ENCODE data around the gene CALHM5.
A peak's percentile ranks its signal among the peaks of the same experiment; 100 is the strongest.

The CALHM5 gene

DNA sequence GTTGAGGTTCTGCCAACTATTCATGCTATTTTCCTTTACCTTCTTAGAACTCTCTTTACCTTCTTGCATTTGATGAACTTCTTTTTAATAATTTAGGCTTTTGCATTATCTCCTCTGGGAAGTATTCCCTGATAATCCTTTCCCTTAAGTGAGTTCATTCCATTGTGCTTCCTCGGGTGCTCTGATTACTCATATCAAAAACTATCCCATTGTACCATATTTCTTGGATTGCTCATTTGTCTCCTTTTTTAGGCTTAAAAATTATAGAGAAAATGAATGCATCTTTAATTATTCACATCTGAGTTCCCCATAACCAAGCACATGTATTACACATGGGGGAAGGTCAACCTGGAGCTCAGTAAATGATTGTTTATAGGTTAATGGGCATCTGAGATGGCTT lies 44.6 kb downstream of the CALHM5 start:
- DNase-seq, result no peak

DNA sequence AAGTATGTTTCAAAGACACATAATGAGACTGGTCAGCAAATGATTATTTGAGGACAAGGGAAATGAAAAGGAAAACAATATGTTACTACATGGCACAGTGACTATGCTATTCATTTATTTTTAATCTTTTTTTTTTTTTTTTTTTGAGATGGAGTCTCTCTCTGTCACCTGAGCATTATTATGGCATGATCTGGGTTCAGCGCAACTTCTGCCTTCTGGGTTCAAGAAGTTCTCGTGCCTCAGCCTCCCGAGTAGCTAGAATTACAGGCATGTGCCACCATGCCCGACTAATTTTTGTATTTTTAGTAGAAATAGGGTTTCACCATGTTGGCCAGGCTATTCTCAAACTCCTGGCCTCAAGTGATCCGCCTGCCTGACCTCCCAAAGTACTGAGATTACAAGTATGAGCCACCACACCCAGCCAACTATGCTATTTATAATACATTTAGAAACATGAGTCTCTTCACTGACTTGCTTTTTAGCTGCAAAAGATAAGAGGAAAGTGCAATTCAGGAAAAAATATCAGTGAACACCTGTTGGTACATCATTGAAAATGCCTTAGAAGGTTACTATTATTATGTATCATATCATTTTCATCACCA lies 45.5 kb downstream of the CALHM5 start:
- no peak for DNase-seq

DNA sequence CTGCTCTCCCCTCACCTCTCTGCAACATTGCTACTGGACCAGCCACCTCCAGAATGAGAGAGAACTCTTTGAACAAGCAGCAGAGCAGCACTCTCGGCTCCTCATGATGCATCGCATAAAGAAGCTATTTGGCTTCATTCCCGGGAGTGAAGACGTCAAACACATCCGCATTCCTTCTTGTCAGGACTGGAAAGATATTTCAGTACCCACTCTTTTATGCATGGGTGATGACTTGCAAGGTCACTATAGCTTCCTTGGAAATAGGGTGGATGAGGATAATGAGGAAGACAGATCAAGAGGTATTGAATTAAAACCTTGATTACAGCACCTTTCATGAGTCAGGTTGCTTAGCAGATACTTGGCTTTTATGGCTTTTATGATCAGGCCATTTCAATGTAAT lies 46.5 kb downstream of the CALHM5 start:
- DNase-seq, result no peak

DNA sequence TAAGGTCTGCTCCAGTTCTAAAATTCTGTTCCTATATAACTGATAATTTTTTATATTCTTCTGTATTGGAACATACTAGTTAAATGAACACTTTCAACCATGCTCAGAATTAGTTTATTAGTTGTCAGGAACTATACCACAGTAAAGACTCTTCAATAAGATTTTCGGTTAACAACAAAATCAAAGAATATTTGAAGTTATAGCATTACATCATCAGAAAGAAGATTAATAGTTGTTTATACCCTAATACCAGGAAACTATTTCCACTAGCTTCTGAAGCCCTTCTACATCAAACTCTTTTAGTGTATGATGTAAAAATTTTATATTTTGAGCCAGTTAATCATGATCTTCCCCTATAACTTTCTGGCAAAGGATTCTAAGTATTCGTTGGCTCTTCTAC lies 48.7 kb downstream of the CALHM5 start:
- no peak for DNase-seq

DNA sequence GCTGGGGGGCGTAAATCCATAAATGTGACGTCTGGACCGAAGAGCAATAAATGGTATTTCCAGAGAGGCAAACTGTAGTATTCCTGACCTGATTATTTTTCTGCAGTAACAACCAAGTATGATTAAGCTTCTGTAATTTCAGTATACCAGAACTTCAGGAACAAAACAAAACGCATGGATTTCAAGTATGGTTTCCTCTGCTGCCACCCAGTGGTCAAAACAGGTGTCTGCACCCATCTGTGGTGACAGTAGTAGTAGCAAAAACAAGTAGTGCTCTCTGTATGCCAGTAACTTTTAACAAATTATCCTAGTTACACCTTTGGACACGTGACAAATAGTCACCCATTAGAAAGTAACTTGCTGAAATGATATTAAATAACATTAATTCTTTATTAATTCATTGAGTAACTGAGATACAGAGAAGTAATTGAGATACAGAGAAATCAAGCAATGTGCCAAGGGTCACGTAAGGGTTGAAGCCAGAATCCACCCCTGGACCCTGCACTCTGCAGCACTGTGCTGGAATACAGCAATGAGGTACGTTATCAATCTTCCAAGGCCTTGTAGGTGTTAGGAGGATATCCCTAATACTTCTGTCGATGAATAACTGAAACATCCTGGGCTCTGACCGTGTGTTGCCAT lies 50.1 kb downstream of the CALHM5 start:
- peak; percentile 39 for DNase-seq

DNA sequence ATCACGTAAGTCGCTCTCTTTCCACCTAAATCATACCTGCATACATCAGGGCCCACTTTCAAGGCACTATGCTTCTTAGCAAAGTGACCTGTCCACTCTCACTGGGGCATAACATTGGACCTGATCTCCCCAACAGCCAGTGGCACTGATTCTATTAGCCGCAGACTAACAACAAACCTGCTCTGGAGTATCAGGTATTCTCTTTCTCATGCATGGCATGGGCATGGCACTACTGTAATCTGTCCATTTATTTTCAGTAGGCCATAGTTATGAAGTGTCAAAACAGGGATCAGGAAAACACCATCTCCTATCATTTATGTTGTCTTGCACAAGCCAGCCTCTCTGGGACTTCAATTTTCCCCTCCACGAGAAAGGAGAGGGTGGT lies 50.6 kb downstream of the CALHM5 start:
- DNase-seq, result no peak

DNA sequence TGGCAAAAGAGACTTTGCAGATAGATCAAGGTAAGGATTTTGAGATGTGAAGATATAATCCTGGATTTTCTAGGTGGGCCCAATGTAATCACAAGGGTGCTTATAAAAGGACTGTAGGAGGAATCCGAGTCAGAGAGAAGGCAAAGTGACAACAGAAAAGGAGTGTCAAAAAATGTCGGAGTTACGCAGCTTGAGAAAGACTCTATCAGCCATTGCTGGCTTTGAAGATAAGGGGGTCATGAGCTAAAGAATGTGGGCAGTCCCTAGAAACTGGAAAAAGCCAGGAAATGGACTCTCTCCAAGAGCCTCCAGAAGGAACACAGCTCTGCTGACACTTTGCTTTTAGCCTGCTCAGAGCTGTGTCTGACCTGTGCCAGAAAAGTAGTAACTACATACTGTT lies 51.2 kb downstream of the CALHM5 start:
- DNase-seq, result no peak

DNA sequence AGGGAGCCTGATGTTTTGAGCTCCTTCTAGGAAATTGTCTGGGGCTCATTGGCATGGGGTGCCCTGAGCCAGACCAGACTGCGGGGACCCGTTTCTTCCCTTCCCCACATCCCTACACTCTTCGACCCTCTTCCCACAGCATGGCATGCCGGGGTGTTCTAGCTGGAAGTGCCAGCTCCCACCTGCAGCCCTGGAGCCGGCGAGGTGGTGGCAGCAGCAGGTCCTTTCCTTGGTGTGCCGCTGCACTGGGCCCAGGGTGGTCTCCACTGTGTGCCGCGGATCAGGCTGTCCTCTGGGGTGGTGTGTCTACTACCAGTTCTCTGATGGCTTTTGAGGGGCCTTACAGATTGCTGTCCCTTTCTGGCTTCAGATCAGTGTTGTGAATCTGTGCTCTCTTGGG lies 52.4 kb downstream of the CALHM5 start:
- DNase-seq, result no peak

DNA sequence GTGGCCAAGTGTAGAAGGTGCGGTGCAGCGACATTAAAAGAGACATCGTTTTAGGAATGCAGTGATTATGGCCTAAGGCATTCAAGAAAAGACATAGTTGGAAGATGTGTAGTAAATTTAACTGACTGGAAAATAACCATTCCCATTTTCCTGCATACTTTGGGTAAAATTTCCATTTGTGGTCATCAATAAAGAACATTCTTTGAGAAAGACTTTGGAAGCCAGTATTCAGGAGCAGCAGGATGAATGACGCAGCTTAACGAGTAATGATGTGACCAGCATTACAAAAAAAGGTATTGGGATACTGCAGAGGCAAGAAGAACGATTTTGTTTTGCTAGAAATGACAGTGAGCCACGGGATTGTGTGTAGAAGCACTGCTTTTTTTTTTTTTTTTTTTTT lies 52.9 kb downstream of the CALHM5 start:
- DNase-seq, result no peak

DNA sequence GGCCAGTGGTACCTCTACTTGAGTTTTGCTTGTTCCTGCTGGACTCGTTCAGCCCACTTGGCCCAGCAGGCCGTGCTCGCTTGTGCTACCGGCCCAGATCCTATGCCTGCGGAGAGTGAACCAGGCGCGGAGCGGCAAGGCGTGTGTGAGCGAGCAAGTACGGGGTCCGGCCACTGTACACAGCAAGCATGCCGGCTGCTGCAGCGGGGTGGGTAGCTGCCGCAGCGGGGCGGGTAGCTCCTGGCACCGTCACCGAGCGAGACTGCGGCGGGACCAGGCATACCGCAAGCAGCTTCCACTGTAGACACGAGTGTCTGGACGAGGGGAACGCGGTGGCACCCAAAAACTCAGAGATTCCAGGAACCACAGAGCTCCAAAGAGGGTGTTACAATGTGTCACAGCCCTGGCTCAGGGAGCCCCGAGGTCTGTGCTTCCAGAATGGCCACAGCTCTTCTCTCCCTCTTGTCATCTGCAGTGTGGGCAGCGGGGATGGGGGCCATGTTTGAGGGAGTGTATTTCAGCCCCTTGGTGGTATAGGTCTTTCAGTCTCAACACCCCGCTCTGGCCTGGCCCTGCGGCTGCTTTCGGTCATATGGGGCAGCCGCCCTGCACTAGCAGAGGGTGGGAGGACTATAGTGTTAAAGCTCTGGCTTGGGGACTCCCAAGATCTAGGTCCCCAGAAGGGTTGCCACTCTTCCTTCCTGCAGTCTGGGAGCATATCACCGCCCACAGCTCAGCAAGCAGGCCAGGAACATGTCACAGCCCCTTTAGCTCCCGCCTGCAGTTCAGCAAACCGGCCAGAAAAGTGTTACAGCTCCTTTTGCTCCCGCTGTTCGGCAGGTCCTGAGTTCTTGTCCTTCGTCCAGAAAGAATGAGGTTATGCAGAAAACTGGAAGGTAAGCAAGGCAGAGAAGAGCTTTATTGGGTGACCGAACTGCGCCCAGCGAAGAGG lies 53.8 kb downstream of the CALHM5 start:
- no peak for DNase-seq

DNA sequence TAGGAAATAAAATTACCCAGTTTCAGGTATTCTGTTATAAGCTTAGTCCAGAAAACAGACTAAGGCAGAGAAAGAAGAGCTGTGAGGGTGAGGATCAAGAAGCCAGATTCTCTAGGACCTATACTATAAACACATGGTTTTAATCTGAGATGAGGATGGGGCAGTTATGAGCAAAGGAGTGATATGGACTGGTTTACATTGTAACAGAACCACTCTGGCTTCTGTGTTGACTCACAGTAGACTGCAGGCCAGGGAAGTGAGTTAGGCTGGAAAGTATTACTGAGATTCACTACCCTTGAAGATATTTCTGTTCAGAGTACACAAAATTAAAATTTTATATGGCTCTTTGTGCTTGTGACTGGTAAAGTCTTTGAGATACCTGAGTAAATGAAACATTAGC lies 56.7 kb downstream of the CALHM5 start:
- no peak for DNase-seq

DNA sequence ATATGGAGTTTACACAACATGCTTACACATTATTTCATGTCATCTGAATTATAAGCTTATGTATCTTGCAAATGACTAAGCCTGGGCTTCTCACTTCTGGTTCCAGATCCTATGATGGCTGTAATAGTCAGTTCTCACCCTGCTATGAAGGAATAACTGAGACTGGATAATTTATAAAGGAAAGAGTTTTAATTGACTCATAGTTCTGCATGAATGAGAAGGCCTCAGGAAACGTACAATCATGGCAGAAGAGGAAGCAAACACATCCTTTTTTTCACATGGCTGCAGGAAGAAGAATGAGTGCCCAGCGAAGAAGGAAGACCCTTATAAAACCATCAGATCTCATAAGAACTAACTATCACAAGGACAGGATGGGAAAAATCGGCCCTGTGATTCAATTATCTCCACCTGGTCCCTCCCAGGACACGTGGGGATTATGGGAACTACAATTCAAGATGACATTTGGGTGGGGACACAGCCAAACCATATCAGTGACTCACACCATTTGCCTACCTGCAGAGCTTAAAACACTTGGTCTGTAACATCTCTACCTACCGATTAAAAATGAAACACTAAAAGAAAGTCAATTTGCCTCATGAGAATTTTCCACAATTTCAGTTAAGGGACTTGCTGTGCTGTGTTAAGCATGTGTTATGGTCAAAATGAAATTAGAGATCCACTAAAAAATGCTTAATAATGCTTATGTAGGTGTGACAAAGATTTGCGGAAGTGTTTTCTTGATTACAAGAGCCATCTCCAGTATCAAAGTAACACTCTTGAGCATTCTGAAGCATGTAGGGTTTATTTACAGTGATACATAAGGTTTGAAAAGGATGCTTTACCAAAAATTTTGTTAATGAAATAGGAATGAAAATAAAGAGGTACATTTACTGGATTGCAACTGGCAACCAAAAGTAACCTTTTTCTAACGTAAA lies 57.6 kb downstream of the CALHM5 start:
- no peak for DNase-seq

DNA sequence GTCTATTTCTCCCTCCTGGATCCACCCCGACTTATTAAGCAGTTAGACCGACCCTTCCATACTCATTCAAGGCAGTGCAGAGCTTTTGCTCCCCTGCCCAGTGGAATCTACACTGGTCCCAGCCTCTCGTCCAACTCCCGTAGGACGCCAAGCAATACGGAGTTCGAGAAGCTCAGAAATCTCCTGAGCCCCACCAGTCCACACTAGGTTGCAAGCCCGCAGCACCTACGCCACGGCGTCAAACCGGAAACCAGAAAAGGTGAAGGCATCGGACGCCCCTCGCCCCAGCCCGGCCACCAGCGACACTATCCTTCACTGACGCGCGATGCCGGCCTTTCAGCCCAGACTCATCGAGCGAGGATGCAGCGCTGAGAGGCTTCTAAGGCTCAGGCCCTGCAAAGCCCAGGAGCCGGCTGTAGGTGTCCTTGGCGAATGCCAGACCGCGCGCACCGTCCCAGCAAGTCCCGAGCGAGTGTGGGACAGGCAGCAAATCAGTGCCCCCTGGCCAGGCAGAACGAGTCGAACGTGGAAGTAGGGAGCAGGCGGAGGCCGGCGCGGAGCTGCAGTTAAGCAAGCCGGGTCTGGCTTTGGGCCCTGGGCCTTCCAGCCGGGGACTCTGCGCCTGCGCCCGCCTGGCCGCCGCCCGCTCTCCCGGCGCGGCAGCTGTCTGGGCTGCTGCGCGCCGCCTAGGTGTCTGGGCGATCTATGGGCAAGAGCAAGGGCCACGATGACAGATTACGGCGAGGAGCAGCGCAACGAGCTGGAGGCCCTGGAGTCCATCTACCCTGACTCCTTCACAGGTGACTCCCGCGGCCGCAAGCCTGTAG lies 59.6 kb downstream of the CALHM5 start, which contains the start of gene RWDD1:
TSS of gene RWDD1 (plus strand) at position 649 of the 827 bp plus-strand sequence. CDS start at position 728, 79 bp downstream.
- DNase-seq, result peak; percentile 97

DNA sequence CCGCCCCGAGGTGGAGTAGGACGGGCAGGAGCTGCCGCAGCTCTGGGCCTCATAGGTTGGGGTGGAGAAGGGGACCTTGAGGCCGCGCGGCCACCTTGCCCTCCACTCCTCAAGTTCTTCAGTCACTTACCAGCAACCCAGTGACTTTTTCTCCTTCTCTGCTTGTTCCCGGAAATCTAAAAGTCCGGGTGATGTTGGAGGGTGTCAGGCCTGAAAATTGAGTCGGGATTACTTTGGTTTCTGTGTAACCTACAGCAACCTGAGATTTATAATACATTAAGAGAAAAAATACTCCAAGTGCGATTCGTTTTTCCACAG lies 60.2 kb downstream of the CALHM5 start:
- DNase-seq, result no peak

DNA sequence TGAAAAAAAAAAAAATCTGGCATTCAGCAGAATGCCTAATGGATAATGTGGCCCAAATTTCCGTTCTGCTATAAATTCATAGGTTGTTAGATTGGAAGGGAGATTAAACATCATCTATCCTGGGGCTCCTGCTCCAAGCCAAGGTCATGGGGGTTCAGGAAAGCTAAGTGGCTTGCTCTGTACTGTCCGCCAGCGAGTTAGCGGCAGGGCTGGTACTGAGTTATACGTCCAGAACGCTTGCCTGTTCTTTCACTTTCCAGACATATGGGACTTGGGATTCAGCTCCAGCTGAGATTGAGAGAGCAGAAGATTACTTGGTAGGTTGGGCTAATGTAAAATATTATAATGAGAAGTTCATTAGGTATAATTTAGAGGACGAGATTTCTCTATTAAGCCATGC lies 60.7 kb downstream of the CALHM5 start:
- no peak for DNase-seq
